ENCODE data around the gene CEACAM3. TPM values are rescaled to one million over a fixed set of nuclear protein-coding genes. Genes with fewer than 3 reads are reported as not detected.

CEACAM3 gene
- total and polyA plus RNA-seq, 2 of the 8 experiments (the other 6 are each of a cell fraction or from before 2014, with no cell fraction given), result not detected

GRCh38 chr19:41848666-41849065 is 52.3 kb downstream of the CEACAM3 start:
- CTCF ChIA-PET (ENCODE audit: partially characterized antibody), result interaction anchor here (1.2 to 2.1 kb wide), 3 partner anchors 12 to 56 kb away, joined by 3 to 9 read pairs (median 6); no protein-coding TSS in a partner anchor
- H2AFZ ChIP-seq (ENCODE audit: low read length), result no peak overlapping the region
- no peaks in the 10 kb centered on the region for H3K23me2 ChIP-seq (ENCODE audit: low read depth, low read length)
- H3K79me1 ChIP-seq (ENCODE audit: low read depth, low read length), result no peaks in the 10 kb centered on the region
- H3K4ac ChIP-seq (replicated peaks; ENCODE audit: insufficient read length, low read depth, low read length), result no peak overlapping the region
- H3K27ac ChIP-seq (ENCODE audit: low read depth, low read length), result no peak overlapping the region
- no peak for DNase-seq (ENCODE audit: low read depth in 1 of 2, low spot score in 2 of 2)
- POLR2A ChIA-PET (ENCODE audit: partially characterized antibody), result interaction anchor here (1.5 to 4.1 kb wide), 2 partner anchors 11 to 16 kb away, joined by 6 to 31 read pairs; partner anchors contain the start of gene RPS19
- H3K9me3 ChIP-seq (ENCODE audit: insufficient read depth in 2 of 2, low read depth in 1 of 2, low read length in 1 of 2), result peaks cover 0 to 23% of the 10 kb centered on the region in 2 experiments; a peak in 3 of 4 replicates
- no peak overlapping the region for H3K14ac ChIP-seq (ENCODE audit: insufficient read length)
- WGBS, 2 experiments (ENCODE audit: extremely low coverage in 1 of 2, insufficient coverage in 1 of 2, insufficient read length in 1 of 2, insufficient replicate concordance in 2 of 2, low coverage in 1 of 2, low lambda C conversion rate in 2 of 2, missing lambda C conversion rate in 1 of 2), result 84% methylated on average over 6 of the region's 6 CpGs; no CpG with 5 or more reads in 1 of the 2 experiments
- H3K4me2 ChIP-seq (ENCODE audit: insufficient read depth in 1 of 2, low read depth in 2 of 2, low read length in 2 of 2), result no peak overlapping the region
- H2BK20ac ChIP-seq (ENCODE audit: low read length), result no peak overlapping the region
- no peak overlapping the region for H3K4me3 ChIP-seq (ENCODE audit: extremely low read depth in 1 of 4, insufficient read depth in 2 of 4, low read depth in 3 of 4, low read length in 4 of 4)
- H4K20me1 ChIP-seq (replicated peaks in 1 of 2; ENCODE audit: control insufficient read depth in 1 of 2, insufficient read depth in 2 of 2, low read length in 2 of 2), result no peaks in the 10 kb centered on the region
- H3K23ac ChIP-seq (ENCODE audit: insufficient read length), result no peak overlapping the region
- no peak overlapping the region for H4K5ac ChIP-seq (ENCODE audit: insufficient read length, low read depth, low read length)
- no peak for FAIRE-seq
- no peaks in the 10 kb centered on the region for H3K79me2 ChIP-seq (ENCODE audit: control insufficient read depth in 1 of 2, insufficient read depth in 2 of 2, low read length in 2 of 2)
- no peak overlapping the region for H3K18ac ChIP-seq (ENCODE audit: extremely low read depth, low read length)
- H2BK15ac ChIP-seq (ENCODE audit: low read length), result no peak overlapping the region
- H2AK5ac ChIP-seq (ENCODE audit: low read depth, low read length), result no peak overlapping the region
- H3K56ac ChIP-seq (replicated peaks; ENCODE audit: insufficient read length, low read depth, low read length), result no peak overlapping the region
- no peak overlapping the region for H4K8ac ChIP-seq (ENCODE audit: extremely low read depth, insufficient read depth, low read length)
- H3K36me3 ChIP-seq (ENCODE audit: control insufficient read depth in 2 of 4, insufficient read depth in 4 of 4, low read length in 3 of 4), result no peaks in the 10 kb centered on the region
- no peak overlapping the region for H4K91ac ChIP-seq (replicated peaks; ENCODE audit: insufficient read length, low read length)
- no peaks in the 10 kb centered on the region; a peak in 1 of 7 replicates for H3K4me1 ChIP-seq (replicated peaks in 1 of 4; ENCODE audit: control insufficient read depth in 3 of 4, insufficient read depth in 4 of 4, low read length in 3 of 4)
- H2BK12ac ChIP-seq (ENCODE audit: low read depth, low read length), result no peak overlapping the region
- no peak overlapping the region for H2BK120ac ChIP-seq (replicated peaks; ENCODE audit: low read depth, low read length)
- H2BK5ac ChIP-seq (ENCODE audit: low read depth, low read length), result no peak overlapping the region
- no peaks in the 10 kb centered on the region; a peak in 1 of 7 replicates for H3K27me3 ChIP-seq (replicated peaks in 1 of 4; ENCODE audit: control insufficient read depth in 3 of 4, extremely low read depth in 1 of 4, insufficient read depth in 3 of 4, low read length in 3 of 4)
- H3K9ac ChIP-seq (replicated peaks in 1 of 4; ENCODE audit: extremely low read depth in 1 of 4, low read depth in 3 of 4, low read length in 3 of 4), result no peak overlapping the region
- no peak for TF ChIP-seq PHF8 (conservative IDR thresholded peaks at IDR 0.05; ENCODE audit: low read depth, low read length)
- no peak for TF ChIP-seq JUND (IDR thresholded peaks at IDR 0.05; ENCODE audit: low read length)
- no peak for TF ChIP-seq SP4 (IDR thresholded peaks at IDR 0.05; ENCODE audit: low read length)
- no peak for TF ChIP-seq EGR1 (IDR thresholded peaks at IDR 0.05; ENCODE audit: borderline replicate concordance, low read depth, low read length)
- no peak for TF ChIP-seq CREB1 (IDR thresholded peaks at IDR 0.05)
- TF ChIP-seq TCF12 (IDR thresholded peaks at IDR 0.05; ENCODE audit: low read depth, low read length), result no peak
- no peak for TF ChIP-seq BRCA1 (IDR thresholded peaks at IDR 0.05; ENCODE audit: low read depth, low read length)
- no peak for TF ChIP-seq EZH2 (IDR thresholded peaks at IDR 0.05; ENCODE audit: low read depth, low read length, severe bottlenecking)
- no peak for TF ChIP-seq CHD2 (IDR thresholded peaks at IDR 0.05; ENCODE audit: low read length)
- TF ChIP-seq RFX5 (IDR thresholded peaks at IDR 0.05; ENCODE audit: borderline replicate concordance, low read depth, low read length), result no peak
- no peak for TF ChIP-seq SIX5 (IDR thresholded peaks at IDR 0.05; ENCODE audit: low read depth, low read length)

All from H1 (cell line).